HG03460 (cell line): ENCODE data around the gene YOD1.

Source experiments
- ATAC-seq: cut with Tn5 transposase; IDR thresholded peaks from one replicate; pipeline ENCODE4 v1.9.1; 2021; ENCODE audit not compliant: unreplicated experiment

The YOD1 gene

DNA sequence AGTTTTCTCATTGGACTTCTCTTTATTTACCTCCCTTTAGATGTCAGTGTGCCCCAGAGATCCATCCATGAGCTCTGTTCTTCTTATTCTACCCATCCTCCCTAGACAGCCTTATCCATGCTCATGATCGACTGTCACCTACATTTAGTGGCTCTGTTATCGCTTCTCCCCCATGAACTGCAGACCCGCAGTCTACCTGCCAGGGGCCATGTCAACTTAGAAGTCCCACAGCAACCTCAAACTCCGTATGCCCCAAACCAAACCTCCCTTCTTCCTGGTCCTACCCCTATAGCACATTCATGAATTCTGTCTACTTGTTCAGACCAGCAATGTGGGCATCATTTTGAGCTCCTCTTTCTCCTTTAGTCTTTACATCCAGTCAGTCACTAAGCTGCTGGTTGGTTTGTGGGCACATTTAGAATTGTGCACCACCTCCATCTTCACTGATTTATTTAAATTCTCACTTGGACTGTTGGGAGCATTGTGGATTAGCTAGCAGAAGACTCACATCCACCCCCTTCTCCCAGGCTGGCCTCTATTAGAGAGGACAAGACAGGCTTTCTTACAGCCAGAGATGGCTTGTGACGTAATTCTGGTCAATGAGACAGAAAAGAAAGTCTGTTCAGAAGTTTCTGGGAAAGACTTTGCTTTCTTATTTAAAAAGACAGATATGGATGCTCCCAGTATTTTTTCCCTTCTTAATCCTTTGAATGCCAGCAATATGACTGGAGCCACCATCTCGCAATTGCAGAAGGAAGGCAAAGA, 37.5 kb downstream of the YOD1 start:
- no peak for ATAC-seq

- ATAC-seq: no peak
These were observed 40.3 kb downstream of the YOD1 start for GRCh38 chr1:207010726-207011125.

- no peak for ATAC-seq
These were observed 41.1 kb downstream of the YOD1 start for GRCh38 chr1:207009945-207010344.

GRCh38 chr1:207009182-207009850, 41.7 kb downstream of the YOD1 start:
- ATAC-seq: no peak

- ATAC-seq: no peak
These were observed 43.5 kb downstream of the YOD1 start for GRCh38 chr1:207007352-207008033.

DNA sequence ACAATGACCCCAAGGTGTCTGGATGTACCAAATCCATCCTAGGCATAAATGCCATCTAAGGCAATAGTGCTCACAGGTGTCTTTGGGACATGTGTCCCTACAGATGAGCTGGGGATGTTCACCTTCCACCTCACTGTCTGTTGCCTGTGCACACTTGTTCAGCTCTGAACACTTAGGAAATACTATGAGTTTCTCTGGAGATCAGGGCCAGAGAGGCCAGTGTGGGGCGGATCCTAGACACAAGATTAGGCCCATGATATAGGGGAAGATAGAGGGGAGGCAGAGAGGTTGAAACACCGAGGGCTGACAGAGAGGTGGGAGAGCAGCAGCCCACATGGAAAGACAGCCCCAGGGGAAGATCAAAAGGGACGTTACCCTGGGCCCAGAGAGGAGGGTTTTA, 44.1 kb downstream of the YOD1 start:
- ATAC-seq: no peak

DNA sequence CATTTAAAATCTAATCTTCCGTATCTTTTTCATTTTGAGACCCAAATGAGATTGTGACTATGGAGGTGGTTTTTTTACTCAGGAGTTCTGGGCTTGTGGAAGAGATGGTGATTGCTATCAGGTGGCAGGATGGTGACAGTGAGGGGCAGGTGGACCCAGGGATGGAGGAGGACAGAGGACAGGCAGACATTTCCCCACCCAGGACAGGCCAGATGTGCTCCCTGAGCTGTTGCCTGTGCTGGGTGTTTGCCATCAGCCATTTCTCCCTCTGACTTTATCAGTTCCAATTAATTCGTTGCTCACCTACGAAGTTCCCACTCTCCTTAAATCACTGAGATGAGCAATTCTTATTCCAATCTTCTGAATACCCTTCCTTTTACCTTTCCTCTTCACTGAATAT, 44.9 kb downstream of the YOD1 start:
- no peak for ATAC-seq

- no peak for ATAC-seq
These were observed 45.8 kb downstream of the YOD1 start for GRCh38 chr1:207004931-207005830.

- no peak for ATAC-seq
These were observed 47.8 kb downstream of the YOD1 start for GRCh38 chr1:207003210-207003609.

DNA sequence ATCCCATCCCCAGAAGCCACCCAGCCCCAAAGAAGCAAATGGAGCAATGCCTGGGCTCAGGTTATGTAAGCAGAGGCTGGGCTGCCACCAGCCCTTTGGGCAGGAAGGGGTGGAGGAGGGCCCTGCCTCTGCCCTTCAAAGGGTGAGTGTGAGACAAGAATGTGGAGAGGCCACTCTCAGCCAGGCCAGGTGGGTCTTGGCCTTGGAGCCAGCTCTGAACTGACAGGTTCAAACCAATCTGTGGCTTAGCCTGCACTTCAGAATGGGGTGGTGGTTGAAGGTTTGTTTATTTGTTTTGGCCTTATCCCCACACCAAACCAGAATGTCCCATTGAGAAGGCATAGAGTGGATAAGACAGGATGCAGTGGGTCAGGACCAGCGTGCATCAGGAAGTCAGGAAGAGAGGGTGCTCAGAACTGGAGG, 48.3 kb downstream of the YOD1 start:
- ATAC-seq: no peak

DNA sequence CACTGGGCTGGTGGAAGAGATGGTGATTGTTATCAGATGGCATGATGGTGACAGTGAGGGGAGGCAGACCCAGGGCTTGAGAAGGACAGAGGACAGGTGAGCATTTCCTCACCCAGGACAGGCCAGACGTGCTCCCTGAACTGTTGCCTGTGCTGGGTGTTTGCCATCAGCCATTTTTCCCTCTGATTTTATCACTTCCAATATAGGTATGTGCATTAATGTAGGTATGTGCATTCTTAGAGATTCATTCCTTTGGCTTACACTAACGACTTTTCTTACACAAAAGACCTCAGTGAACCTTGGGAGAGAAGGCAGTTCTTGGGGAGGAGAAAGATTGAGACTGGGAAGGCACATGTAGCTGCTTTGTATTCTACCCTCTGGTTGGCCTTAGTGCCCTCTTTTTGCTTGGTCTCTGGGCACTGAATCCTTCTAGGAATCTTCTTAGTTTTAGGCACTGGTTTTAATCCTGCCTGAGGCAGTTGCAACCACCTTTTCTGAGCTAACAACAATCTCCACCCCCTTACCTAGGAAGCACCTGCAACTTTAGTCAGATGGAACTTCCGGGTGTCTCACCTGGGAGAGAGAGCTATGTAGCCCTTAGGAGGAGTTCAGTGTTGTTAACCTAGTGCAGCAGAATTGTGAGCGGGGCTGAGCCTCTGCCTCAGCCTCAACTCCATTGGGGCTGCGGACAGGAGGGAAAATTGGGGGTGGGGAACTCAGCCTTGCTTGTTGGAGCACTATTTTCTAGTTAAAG, 49.3 kb downstream of the YOD1 start:
- ATAC-seq: no peak

GRCh38 chr1:207000651-207001291, 50.2 kb downstream of the YOD1 start:
- no peak for ATAC-seq

- ATAC-seq: no peak
These were observed 52.2 kb downstream of the YOD1 start for GRCh38 chr1:206998816-206999215.
